A549 (cell line): ENCODE measurements around the gene SPATA9. TPM values are rescaled to one million over a fixed set of nuclear protein-coding genes. Genes with fewer than 3 reads are reported as not detected.

ENCODE experiments used
- ATAC-seq, 2 experiments: fragments of 200-7000 bp in 1 of 2; fragments of >200 bp in 1 of 2; cut with Nextera tagmentation in 1 of 2; cut with Tn5 transposase in 1 of 2; 3 replicates each; pipeline versions ENCODE4 v1.8.0 to v1.9.1; 2018 to 2020; ENCODE audit warnings: mild to moderate bottlenecking in 1 of 2, moderate library complexity in 1 of 2
- CTCF ChIA-PET: fragments of 300-600 bp; sonication (Branson Sonifier 250); formaldehyde crosslinking; extraction: SDS; loops from one replicate; lab custom pipeline; 2021; ENCODE audit warnings: antibody characterized with exemption, inconsistent platforms; lab: Yijun Ruan, JAX
- POLR2A ChIA-PET: fragments of 350-600 bp; formaldehyde crosslinking; extraction: SDS; loops from one replicate; lab custom pipeline; 2021; ENCODE audit warnings: antibody characterized with exemption, inconsistent platforms; lab: Yijun Ruan, JAX
- DNase-seq, 2 experiments: peaks; one replicate each; pipeline versions ENCODE4 v3.0.0 to v3.0.0-alpha.2; 2011 to 2016; ENCODE audit warnings: low read depth in 1 of 2, low spot score in 1 of 2
- FAIRE-seq: peaks from 2 replicates; lab custom pipeline; 2011; peaks lifted over from hg19 to GRCh38; lab: Jason Lieb, UNC
- H3K27ac ChIP-seq, 2 experiments: fragments of >200 bp; sonication (Bioruptor Twin); formaldehyde crosslinking; 3 replicates each; pipeline ENCODE4 v1.5.1; 2016 to 2017
- H3K4me1 ChIP-seq: fragments of >200 bp; sonication (Bioruptor Twin); formaldehyde crosslinking; 3 replicates; pipeline ENCODE4 v1.6.1; 2016
- H3K4me2 ChIP-seq: fragments of >200 bp; sonication (Bioruptor Twin); formaldehyde crosslinking; 3 replicates; pipeline ENCODE4 v1.6.1; 2016
- H3K4me3 ChIP-seq: fragments of >200 bp; sonication (Bioruptor Twin); formaldehyde crosslinking; 3 replicates; pipeline ENCODE4 v1.5.1; 2016
- H3K9me3 ChIP-seq: fragments of >200 bp; sonication (Bioruptor Twin); formaldehyde crosslinking; 3 replicates; pipeline ENCODE4 v1.6.1; 2016
- BHLHE40 ChIP-seq: IDR thresholded peaks from 2 replicates; pipeline ENCODE4 v1.6.1; 2012; ENCODE audit warnings: low read depth, low read length, inconsistent platforms
- CBX2 ChIP-seq: fragments of 200-600 bp; sonication (generic); IDR thresholded peaks from 2 replicates; pipeline ENCODE4 v1.6.1; 2016; ENCODE audit warnings: low read depth, mild to moderate bottlenecking, borderline replicate concordance
- EHMT2 ChIP-seq: fragments of 200-600 bp; sonication (generic); IDR thresholded peaks from 2 replicates; pipeline ENCODE4 v1.6.1; 2016; ENCODE audit warnings: antibody characterized with exemption, low read depth, mild to moderate bottlenecking, moderate library complexity
- FOSB ChIP-seq: fragments of 250-450 bp; sonication (Bioruptor Pico); IDR thresholded peaks from 2 replicates; pipeline ENCODE4 v1.5.0; 2020; ENCODE audit warnings: mild to moderate bottlenecking, moderate library complexity
- GATA3 ChIP-seq: IDR thresholded peaks from 2 replicates; pipeline ENCODE4 v1.6.1; 2012; ENCODE audit warnings: borderline replicate concordance
- HOXA7 ChIP-seq: fragments of 250-450 bp; sonication (Bioruptor Pico); IDR thresholded peaks from 2 replicates; pipeline ENCODE4 v1.5.0; 2020; ENCODE audit warnings: mild to moderate bottlenecking, moderate library complexity
- KDM5A ChIP-seq: fragments of 200-600 bp; sonication (generic); IDR thresholded peaks from 2 replicates; pipeline ENCODE4 v1.6.1; 2016; ENCODE audit warnings: antibody characterized with exemption, mild to moderate bottlenecking
- PHF8 ChIP-seq: fragments of 200-600 bp; sonication (generic); IDR thresholded peaks from 2 replicates; pipeline ENCODE4 v1.6.1; 2016; ENCODE audit warnings: low read depth, mild to moderate bottlenecking, antibody characterized with exemption, moderate library complexity, borderline replicate concordance
- POLR2A ChIP-seq: IDR thresholded peaks from 2 replicates; pipeline ENCODE4 v1.6.1; 2012; ENCODE audit warnings: mild to moderate bottlenecking, low read length
- POLR2AphosphoS2 ChIP-seq: conservative IDR thresholded peaks from 2 replicates; pipeline ENCODE4 v1.6.1; 2012; ENCODE audit warnings: low read length, improper control_type of control experiment, inconsistent platforms
- RNF2 ChIP-seq: fragments of 200-600 bp; sonication (generic); IDR thresholded peaks from 2 replicates; pipeline ENCODE4 v1.6.1; 2016; ENCODE audit warnings: low read depth, mild to moderate bottlenecking, antibody characterized with exemption, moderate library complexity, borderline replicate concordance
- ZNF302 ChIP-seq: fragments of 250-450 bp; sonication (Bioruptor Pico); IDR thresholded peaks from 2 replicates; pipeline ENCODE4 v1.9.0; 2021; ENCODE audit warnings: inconsistent platforms, mild to moderate bottlenecking, moderate library complexity
- WGBS: methylation state at CpG from one replicate; pipeline ENCODE4 v1.1.6; 2017; ENCODE audit errors: missing lambda C conversion rate; 5-methylcytosine and 5-hydroxymethylcytosine counted together
- polyA plus RNA-seq, 4 experiments: library from polyadenylated mRNA; depleted of rRNA in 3 of 4; stranded (reverse); fragments of >200 nt; fragmentation: RNase III in 1 of 4; extraction: RNeasy Plus Mini Kit Qiagen cat#74134 plus additional on column Dnase treatment in 1 of 4; gene quantifications; 2 replicates in 3 of 4; 3 replicates in 1 of 4; pipeline ENCODE4 v1.2.3, GENCODE V29; 2011 to 2017
- TF ChIP-seq, protein P1 (sequence below): fragments of 150-350 bp; IDR thresholded peaks from 2 replicates; pipeline ENCODE4 v1.6.1; 2014; ENCODE audit warnings: low read depth, mild to moderate bottlenecking, low read length
- TF ChIP-seq, protein P2 (sequence below): fragments of 200-600 bp; sonication (generic); IDR thresholded peaks from 2 replicates; pipeline ENCODE4 v1.6.1; 2016; ENCODE audit warnings: antibody characterized with exemption, mild to moderate bottlenecking, moderate library complexity
- TF ChIP-seq, protein P3 (sequence below): IDR thresholded peaks from 2 replicates; pipeline ENCODE4 v1.6.1; 2012

The SPATA9 gene
- polyA plus RNA-seq, 2 of the 4 experiments (the other 2 are of a cell fraction) = 0.16 TPM; not detected in 1

- ATAC-seq = no peak
- 69% methylated on average over 11 of the region's 11 CpGs for WGBS
- FAIRE-seq = no peak
- Histone ChIP-seq H3K9me3 (no peaks in the 10 kb centered on the region), H3K27ac (peak overlapping the region; percentile 85 to 92), H3K4me1 (peaks cover 10% of the 10 kb centered on the region; the same call in 1 of the 3 replicates)
- CTCF ChIA-PET = interaction anchor here (1.0 to 3.1 kb wide), 10 partner anchors 9 to 84 kb away, joined by 3 to 17 read pairs (median 4); partner anchors contain the start of gene RFESD
- POLR2A ChIA-PET = interaction anchor here (0.6 to 2.9 kb wide), 5 partner anchors 26 to 93 kb away, joined by 3 to 32 read pairs (median 4); partner anchors contain the start of genes GLRX and RFESD
- TF ChIP-seq PHF8 = no peak
- TF ChIP-seq, all 56 proteins: peak for 0
- Histone ChIP-seq H3K4me3 (peak overlapping the region; percentile 77), H3K4me2 (peak overlapping the region; percentile 79)
- DNase-seq = no peak
Measured at GRCh38 chr5:95730011-95730700, 47.4 kb upstream of the SPATA9 start.

DNA sequence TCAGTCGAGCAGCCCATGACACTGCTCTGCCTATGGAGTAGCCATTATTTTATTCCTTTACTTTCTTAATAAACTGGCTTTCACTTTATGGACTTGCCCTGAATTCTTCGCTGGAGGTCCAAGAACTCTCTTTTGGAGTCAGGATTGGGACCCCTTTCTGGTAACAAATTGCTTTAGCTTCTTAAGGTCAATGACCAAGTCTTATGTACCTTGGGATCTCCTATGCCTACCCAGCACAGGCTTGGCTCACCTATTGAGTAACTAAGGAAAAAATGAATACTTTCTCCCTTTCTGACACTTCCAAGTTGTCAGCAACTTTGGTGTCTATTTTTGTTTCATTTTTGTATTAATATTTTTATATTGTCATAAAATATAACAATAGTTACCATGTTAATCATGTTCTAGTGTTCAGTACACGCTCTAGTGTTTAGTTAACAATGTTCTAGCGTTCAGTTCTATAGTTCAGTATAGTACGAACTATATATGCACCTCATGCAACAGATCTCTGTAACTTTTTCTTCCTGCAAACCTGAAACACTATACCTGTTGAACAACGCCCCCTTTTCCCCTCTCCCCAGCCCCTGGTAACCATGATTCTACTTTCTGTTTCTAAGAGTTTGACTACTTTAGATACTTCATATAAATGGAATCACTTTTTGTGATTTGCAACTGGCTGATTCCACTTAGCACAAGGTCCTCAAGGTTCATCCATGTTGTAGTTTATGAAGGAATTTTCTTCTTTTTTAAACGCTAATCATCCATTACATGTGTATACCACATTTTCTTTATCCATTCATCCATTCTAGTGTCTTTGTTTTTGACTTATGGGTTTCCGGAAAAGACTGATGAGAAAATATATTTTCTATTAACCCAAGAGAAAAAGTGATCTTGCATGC, 46.6 kb upstream of the SPATA9 start:
- no peak overlapping the region for H3K4me2 ChIP-seq
- FAIRE-seq = no peak
- TF ChIP-seq, protein P1, sequence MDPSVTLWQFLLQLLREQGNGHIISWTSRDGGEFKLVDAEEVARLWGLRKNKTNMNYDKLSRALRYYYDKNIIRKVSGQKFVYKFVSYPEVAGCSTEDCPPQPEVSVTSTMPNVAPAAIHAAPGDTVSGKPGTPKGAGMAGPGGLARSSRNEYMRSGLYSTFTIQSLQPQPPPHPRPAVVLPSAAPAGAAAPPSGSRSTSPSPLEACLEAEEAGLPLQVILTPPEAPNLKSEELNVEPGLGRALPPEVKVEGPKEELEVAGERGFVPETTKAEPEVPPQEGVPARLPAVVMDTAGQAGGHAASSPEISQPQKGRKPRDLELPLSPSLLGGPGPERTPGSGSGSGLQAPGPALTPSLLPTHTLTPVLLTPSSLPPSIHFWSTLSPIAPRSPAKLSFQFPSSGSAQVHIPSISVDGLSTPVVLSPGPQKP = no peak
- TF ChIP-seq POLR2A (no peak), ZNF302 (no peak), KDM5A (no peak), RNF2 (no peak), EHMT2 (no peak)
- TF ChIP-seq, protein P2, sequence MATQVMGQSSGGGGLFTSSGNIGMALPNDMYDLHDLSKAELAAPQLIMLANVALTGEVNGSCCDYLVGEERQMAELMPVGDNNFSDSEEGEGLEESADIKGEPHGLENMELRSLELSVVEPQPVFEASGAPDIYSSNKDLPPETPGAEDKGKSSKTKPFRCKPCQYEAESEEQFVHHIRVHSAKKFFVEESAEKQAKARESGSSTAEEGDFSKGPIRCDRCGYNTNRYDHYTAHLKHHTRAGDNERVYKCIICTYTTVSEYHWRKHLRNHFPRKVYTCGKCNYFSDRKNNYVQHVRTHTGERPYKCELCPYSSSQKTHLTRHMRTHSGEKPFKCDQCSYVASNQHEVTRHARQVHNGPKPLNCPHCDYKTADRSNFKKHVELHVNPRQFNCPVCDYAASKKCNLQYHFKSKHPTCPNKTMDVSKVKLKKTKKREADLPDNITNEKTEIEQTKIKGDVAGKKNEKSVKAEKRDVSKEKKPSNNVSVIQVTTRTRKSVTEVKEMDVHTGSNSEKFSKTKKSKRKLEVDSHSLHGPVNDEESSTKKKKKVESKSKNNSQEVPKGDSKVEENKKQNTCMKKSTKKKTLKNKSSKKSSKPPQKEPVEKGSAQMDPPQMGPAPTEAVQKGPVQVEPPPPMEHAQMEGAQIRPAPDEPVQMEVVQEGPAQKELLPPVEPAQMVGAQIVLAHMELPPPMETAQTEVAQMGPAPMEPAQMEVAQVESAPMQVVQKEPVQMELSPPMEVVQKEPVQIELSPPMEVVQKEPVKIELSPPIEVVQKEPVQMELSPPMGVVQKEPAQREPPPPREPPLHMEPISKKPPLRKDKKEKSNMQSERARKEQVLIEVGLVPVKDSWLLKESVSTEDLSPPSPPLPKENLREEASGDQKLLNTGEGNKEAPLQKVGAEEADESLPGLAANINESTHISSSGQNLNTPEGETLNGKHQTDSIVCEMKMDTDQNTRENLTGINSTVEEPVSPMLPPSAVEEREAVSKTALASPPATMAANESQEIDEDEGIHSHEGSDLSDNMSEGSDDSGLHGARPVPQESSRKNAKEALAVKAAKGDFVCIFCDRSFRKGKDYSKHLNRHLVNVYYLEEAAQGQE = no peak
- no peak for ATAC-seq
- no peaks in the 10 kb centered on the region for H3K9me3 ChIP-seq
- peaks cover 8% of the 10 kb centered on the region; the same call in 1 of the 3 replicates for H3K4me1 ChIP-seq
- no peak for DNase-seq
- no peak overlapping the region for H3K27ac ChIP-seq
- no peak overlapping the region for H3K4me3 ChIP-seq
- ChIA-PET CTCF (no interaction called here), POLR2A (no interaction called here)
- WGBS = 88% methylated on average over 8 of the region's 8 CpGs

DNA sequence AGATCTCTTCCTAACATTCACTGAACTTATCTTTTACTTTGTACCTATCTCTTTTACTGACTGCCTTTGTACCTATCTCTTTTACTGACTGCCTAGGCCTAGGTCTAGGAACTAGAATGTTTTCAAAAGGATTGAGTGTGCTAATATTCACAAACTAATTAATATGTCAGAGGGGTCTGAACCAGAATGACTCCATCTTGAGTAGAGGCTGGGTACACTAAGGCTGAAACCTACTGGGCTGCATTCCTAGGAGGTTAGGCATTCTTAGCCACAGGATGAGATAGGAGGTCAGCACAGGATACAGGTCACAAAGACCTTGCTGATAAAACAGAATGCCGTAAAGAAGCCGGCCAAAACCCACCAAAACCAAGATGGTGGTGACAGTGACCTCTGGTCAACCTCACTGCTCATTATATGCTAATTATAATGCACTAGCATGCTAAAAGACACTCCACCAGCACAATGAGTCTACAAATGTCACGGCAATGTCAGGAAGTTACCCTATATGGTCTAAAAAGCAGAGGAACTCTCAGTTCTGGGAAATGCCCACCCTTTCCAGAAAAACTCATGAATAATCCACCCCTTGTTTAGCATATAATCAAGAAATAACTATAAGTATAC, 45.8 kb upstream of the SPATA9 start:
- Histone ChIP-seq H3K4me1 (peaks cover 8% of the 10 kb centered on the region; the same call in 1 of the 3 replicates), H3K9me3 (no peaks in the 10 kb centered on the region), H3K27ac (no peak overlapping the region), H3K4me3 (no peak overlapping the region), H3K4me2 (no peak overlapping the region)
- CTCF ChIA-PET = interaction anchor here (3.0 kb wide), 1 partner anchor 65 kb away, joined by 11 read pairs; no protein-coding TSS in a partner anchor
- FAIRE-seq = no peak
- ATAC-seq = no peak
- TF ChIP-seq FOSB (CRISPR knock-in tag) (no peak), BHLHE40 (no peak), CBX2 (no peak), GATA3 (no peak), POLR2AphosphoS2 (no peak), HOXA7 (CRISPR knock-in tag) (no peak)
- TF ChIP-seq, protein P3, sequence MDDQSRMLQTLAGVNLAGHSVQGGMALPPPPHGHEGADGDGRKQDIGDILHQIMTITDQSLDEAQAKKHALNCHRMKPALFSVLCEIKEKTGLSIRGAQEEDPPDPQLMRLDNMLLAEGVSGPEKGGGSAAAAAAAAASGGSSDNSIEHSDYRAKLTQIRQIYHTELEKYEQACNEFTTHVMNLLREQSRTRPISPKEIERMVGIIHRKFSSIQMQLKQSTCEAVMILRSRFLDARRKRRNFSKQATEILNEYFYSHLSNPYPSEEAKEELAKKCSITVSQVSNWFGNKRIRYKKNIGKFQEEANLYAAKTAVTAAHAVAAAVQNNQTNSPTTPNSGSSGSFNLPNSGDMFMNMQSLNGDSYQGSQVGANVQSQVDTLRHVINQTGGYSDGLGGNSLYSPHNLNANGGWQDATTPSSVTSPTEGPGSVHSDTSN = no peak
- TF ChIP-seq, protein P1 = no peak
- DNase-seq = no peak
- POLR2A ChIA-PET = no interaction called here
- 86% methylated on average over 3 of the region's 3 CpGs for WGBS
